Measurements from ENCODE around the gene SEMA4F.

SEMA4F gene

GRCh38 chr2:74724496-74724895, 70.4 kb downstream of the SEMA4F start:
- TF ChIP-seq, protein P1, sequence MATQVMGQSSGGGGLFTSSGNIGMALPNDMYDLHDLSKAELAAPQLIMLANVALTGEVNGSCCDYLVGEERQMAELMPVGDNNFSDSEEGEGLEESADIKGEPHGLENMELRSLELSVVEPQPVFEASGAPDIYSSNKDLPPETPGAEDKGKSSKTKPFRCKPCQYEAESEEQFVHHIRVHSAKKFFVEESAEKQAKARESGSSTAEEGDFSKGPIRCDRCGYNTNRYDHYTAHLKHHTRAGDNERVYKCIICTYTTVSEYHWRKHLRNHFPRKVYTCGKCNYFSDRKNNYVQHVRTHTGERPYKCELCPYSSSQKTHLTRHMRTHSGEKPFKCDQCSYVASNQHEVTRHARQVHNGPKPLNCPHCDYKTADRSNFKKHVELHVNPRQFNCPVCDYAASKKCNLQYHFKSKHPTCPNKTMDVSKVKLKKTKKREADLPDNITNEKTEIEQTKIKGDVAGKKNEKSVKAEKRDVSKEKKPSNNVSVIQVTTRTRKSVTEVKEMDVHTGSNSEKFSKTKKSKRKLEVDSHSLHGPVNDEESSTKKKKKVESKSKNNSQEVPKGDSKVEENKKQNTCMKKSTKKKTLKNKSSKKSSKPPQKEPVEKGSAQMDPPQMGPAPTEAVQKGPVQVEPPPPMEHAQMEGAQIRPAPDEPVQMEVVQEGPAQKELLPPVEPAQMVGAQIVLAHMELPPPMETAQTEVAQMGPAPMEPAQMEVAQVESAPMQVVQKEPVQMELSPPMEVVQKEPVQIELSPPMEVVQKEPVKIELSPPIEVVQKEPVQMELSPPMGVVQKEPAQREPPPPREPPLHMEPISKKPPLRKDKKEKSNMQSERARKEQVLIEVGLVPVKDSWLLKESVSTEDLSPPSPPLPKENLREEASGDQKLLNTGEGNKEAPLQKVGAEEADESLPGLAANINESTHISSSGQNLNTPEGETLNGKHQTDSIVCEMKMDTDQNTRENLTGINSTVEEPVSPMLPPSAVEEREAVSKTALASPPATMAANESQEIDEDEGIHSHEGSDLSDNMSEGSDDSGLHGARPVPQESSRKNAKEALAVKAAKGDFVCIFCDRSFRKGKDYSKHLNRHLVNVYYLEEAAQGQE (IDR thresholded peaks at IDR 0.05; ENCODE audit: insufficient replicate concordance, low read depth) = no peak
- TF ChIP-seq GABPA (IDR thresholded peaks at IDR 0.05; ENCODE audit: low read depth) (no peak), POLR2AphosphoS5 (IDR thresholded peaks at IDR 0.05; ENCODE audit: low read depth) (no peak), SPI1 (IDR thresholded peaks at IDR 0.05; ENCODE audit: borderline replicate concordance, low read depth) (no peak)
- TF ChIP-seq, protein P2, sequence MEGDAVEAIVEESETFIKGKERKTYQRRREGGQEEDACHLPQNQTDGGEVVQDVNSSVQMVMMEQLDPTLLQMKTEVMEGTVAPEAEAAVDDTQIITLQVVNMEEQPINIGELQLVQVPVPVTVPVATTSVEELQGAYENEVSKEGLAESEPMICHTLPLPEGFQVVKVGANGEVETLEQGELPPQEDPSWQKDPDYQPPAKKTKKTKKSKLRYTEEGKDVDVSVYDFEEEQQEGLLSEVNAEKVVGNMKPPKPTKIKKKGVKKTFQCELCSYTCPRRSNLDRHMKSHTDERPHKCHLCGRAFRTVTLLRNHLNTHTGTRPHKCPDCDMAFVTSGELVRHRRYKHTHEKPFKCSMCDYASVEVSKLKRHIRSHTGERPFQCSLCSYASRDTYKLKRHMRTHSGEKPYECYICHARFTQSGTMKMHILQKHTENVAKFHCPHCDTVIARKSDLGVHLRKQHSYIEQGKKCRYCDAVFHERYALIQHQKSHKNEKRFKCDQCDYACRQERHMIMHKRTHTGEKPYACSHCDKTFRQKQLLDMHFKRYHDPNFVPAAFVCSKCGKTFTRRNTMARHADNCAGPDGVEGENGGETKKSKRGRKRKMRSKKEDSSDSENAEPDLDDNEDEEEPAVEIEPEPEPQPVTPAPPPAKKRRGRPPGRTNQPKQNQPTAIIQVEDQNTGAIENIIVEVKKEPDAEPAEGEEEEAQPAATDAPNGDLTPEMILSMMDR (IDR thresholded peaks at IDR 0.05; ENCODE audit: insufficient read depth, low read length) = no peak
- DNase-seq (ENCODE audit: low read depth in 1 of 2, low spot score in 1 of 2) = no peak
- Histone ChIP-seq H3K4me3 (replicated peaks; ENCODE audit: insufficient read depth, low read length) (no peak overlapping the region), H3K27me3 (ENCODE audit: insufficient read depth, poor library complexity, severe bottlenecking) (no peaks in the 10 kb centered on the region), H3K27ac (replicated peaks) (no peak overlapping the region)

GRCh38 chr2:74725287-74725686, 71.2 kb downstream of the SEMA4F start:
- Histone ChIP-seq H3K27ac (replicated peaks) (no peak overlapping the region), H3K4me3 (replicated peaks; ENCODE audit: insufficient read depth, low read length) (no peak overlapping the region), H3K27me3 (ENCODE audit: insufficient read depth, poor library complexity, severe bottlenecking) (no peaks in the 10 kb centered on the region)
- TF ChIP-seq POLR2AphosphoS5 (IDR thresholded peaks at IDR 0.05; ENCODE audit: low read depth) (no peak), GABPA (IDR thresholded peaks at IDR 0.05; ENCODE audit: low read depth) (no peak), SPI1 (IDR thresholded peaks at IDR 0.05; ENCODE audit: borderline replicate concordance, low read depth) (no peak)
- TF ChIP-seq, protein P1 (IDR thresholded peaks at IDR 0.05; ENCODE audit: insufficient replicate concordance, low read depth) = no peak
- TF ChIP-seq, protein P2 (IDR thresholded peaks at IDR 0.05; ENCODE audit: insufficient read depth, low read length) = no peak
- DNase-seq (ENCODE audit: low read depth in 1 of 2, low spot score in 1 of 2) = no peak

DNA sequence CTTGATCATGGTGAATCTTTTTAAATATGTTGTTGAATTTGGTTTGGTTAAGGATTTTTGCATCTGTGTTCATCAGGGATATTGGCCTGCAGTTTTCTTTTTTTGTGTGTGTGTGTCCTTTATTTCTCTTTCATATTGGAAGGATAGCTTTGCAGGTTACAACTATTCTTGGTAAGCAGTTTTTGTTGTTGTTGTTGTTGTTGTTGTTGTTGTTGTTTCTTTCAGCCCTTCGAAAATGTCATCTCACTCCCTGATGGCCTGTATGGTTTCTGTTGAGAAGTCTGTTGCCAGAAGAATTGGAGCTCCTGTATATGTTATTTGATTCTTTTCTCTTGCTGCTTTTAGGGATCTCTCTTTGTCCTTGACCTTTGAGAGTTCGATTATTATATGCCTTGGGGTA, 74.8 kb downstream of the SEMA4F start:
- DNase-seq (ENCODE audit: low read depth in 1 of 2, low spot score in 1 of 2) = no peak
- Histone ChIP-seq H3K27me3 (ENCODE audit: insufficient read depth, poor library complexity, severe bottlenecking) (no peaks in the 10 kb centered on the region), H3K4me3 (replicated peaks; ENCODE audit: insufficient read depth, low read length) (no peak overlapping the region), H3K27ac (replicated peaks) (no peak overlapping the region)
- TF ChIP-seq, protein P1 (IDR thresholded peaks at IDR 0.05; ENCODE audit: insufficient replicate concordance, low read depth) = no peak
- no peak for TF ChIP-seq POLR2AphosphoS5 (IDR thresholded peaks at IDR 0.05; ENCODE audit: low read depth)
- no peak for TF ChIP-seq GABPA (IDR thresholded peaks at IDR 0.05; ENCODE audit: low read depth)
- TF ChIP-seq SPI1 (IDR thresholded peaks at IDR 0.05; ENCODE audit: borderline replicate concordance, low read depth) = no peak
- TF ChIP-seq, protein P2 (IDR thresholded peaks at IDR 0.05; ENCODE audit: insufficient read depth, low read length) = no peak
